WI38 (cell line): ENCODE data around the gene AFG3L2.

Source experiments
- H3K4me3 ChIP-seq: 2 replicates; pipeline ENCODE4 v1.5.1; 2011; ENCODE audit warnings: low read depth, mild to moderate bottlenecking, control low read depth, low read length
- TF ChIP-seq, protein P1 (sequence below): IDR thresholded peaks from 2 replicates; pipeline ENCODE4 v1.5.1; 2012; ENCODE audit warnings: low read depth, mild to moderate bottlenecking, control low read depth, low read length

Gene AFG3L2

GRCh38 chr18:12406371-12407111, 29.5 kb upstream of the AFG3L2 start:
- TF ChIP-seq, protein P1, sequence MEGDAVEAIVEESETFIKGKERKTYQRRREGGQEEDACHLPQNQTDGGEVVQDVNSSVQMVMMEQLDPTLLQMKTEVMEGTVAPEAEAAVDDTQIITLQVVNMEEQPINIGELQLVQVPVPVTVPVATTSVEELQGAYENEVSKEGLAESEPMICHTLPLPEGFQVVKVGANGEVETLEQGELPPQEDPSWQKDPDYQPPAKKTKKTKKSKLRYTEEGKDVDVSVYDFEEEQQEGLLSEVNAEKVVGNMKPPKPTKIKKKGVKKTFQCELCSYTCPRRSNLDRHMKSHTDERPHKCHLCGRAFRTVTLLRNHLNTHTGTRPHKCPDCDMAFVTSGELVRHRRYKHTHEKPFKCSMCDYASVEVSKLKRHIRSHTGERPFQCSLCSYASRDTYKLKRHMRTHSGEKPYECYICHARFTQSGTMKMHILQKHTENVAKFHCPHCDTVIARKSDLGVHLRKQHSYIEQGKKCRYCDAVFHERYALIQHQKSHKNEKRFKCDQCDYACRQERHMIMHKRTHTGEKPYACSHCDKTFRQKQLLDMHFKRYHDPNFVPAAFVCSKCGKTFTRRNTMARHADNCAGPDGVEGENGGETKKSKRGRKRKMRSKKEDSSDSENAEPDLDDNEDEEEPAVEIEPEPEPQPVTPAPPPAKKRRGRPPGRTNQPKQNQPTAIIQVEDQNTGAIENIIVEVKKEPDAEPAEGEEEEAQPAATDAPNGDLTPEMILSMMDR, result no peak
- no peak overlapping the region for H3K4me3 ChIP-seq

DNA sequence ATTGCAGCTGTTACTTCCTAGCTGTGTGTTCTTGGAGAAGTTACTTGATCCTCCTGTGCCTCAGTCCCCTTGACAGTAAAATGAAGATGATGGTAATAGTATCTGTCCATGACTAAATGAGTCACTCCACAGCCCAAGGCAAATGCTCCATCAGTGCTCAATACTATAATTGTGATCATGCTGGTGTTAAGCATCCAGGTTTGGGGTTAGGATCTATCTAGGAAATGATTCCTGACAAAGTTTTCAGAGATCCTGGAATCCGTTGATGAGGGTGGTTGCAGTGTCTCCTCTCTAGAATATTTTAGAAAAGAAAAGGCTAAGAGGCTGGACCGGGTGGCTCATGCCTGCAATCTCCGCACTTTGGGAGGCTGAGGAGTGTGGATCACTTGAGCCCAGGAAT, 28.0 kb upstream of the AFG3L2 start:
- no peak overlapping the region for H3K4me3 ChIP-seq
- TF ChIP-seq, protein P1, result no peak

GRCh38 chr18:12403601-12404506, 26.8 kb upstream of the AFG3L2 start:
- H3K4me3 ChIP-seq, result no peak overlapping the region
- TF ChIP-seq, protein P1, result no peak

GRCh38 chr18:12401881-12402280, 24.9 kb upstream of the AFG3L2 start:
- TF ChIP-seq, protein P1, result no peak
- no peak overlapping the region for H3K4me3 ChIP-seq

- TF ChIP-seq, protein P1, result no peak
- H3K4me3 ChIP-seq, result no peak overlapping the region
These were observed 22.2 kb upstream of the AFG3L2 start for GRCh38 chr18:12399231-12399630.

GRCh38 chr18:12398625-12399024, 21.6 kb upstream of the AFG3L2 start:
- no peak overlapping the region for H3K4me3 ChIP-seq
- TF ChIP-seq, protein P1, result no peak

DNA sequence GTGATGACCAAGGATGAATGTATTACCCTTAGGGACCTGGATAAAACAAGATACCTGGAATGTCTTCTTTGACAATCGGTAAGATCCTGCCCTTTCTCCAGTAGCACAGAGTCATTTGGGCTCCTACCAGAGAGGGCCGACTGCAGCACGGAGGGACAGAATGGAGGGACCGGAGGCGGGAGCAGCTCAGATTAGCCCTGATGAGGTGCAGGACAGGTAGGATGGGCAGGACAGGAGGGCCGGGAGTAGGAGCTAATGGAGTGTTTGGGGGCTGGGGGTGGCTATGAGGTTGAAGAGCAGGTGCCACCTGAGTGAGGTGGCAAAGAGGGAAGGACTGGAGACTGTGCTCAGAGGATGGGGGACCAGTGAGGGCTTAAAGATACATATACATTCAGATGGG, 20.8 kb upstream of the AFG3L2 start:
- H3K4me3 ChIP-seq, result no peak overlapping the region

More for the DNA sequence above, 20.8 kb upstream of the AFG3L2 start:
- TF ChIP-seq, protein P1, result no peak
